GM21619 (cell line): ENCODE data around the gene ITGA1.
"Not testable (repeated sequence)": the region's sequence is repeated elsewhere in the genome, so short reads cannot be mapped to it uniquely, and the experiment has no call there.

Source experiments
- ATAC-seq: cut with Tn5 transposase; IDR thresholded peaks from one replicate; pipeline ENCODE4 v1.9.1; 2021; ENCODE audit not compliant: unreplicated experiment

The ITGA1 gene

GRCh38 chr5:52947851-52948250, 160.1 kb downstream of the ITGA1 start:
- no peak for ATAC-seq

GRCh38 chr5:52948418-52949076, 160.8 kb downstream of the ITGA1 start:
- ATAC-seq = peak; percentile 99

- no peak for ATAC-seq
Measured at GRCh38 chr5:52950686-52951085, 163.0 kb downstream of the ITGA1 start.

GRCh38 chr5:52952483-52952882, 164.8 kb downstream of the ITGA1 start:
- no peak for ATAC-seq

- ATAC-seq = no peak
Measured at GRCh38 chr5:52956014-52956413, 168.3 kb downstream of the ITGA1 start.

GRCh38 chr5:52956915-52957747, 169.4 kb downstream of the ITGA1 start:
- peak; percentile 87 for ATAC-seq

- no peak for ATAC-seq
Measured at GRCh38 chr5:52961274-52961681, 173.6 kb downstream of the ITGA1 start.

GRCh38 chr5:52963636-52964035, 175.9 kb downstream of the ITGA1 start:
- ATAC-seq = no peak

GRCh38 chr5:52964138-52964537, 176.4 kb downstream of the ITGA1 start:
- ATAC-seq = no peak

- ATAC-seq = not testable (repeated sequence)
Measured at GRCh38 chr5:52976157-52976556, 188.4 kb downstream of the ITGA1 start.

GRCh38 chr5:52977264-52977897, 189.7 kb downstream of the ITGA1 start:
- ATAC-seq = no peak

- no peak for ATAC-seq
Measured at GRCh38 chr5:52981507-52981906, 193.8 kb downstream of the ITGA1 start.

GRCh38 chr5:52983731-52984636, 196.3 kb downstream of the ITGA1 start:
- no peak for ATAC-seq

- ATAC-seq = no peak
Measured at GRCh38 chr5:52985306-52985705, 197.6 kb downstream of the ITGA1 start.

GRCh38 chr5:52987711-52988331, 200.1 kb downstream of the ITGA1 start:
- ATAC-seq = no peak

- ATAC-seq = no peak
Measured at GRCh38 chr5:52988335-52989024, 200.8 kb downstream of the ITGA1 start.

GRCh38 chr5:52989025-52989780, 201.5 kb downstream of the ITGA1 start, which contains the start of gene ITGA2:
ITGA2 (plus strand) TSS chr5:52989352; CDS start chr5:52989469, 117 bp downstream.
- peak; percentile 43 for ATAC-seq

GRCh38 chr5:52989781-52990527, 202.2 kb downstream of the ITGA1 start:
- peak; percentile 33 for ATAC-seq
